GM12878 (cell line): Measurements from ENCODE around the gene PAX5. TPM values are rescaled to one million over a fixed set of nuclear protein-coding genes. Genes with fewer than 3 reads are reported as not detected.

Experiments used
- ATAC-seq: fragments of 200-7000 bp; cut with Tn5 transposase; 3 replicates; pipeline ENCODE4 v1.9.1; 2020; ENCODE audit warnings: mild to moderate bottlenecking, moderate library complexity
- BruUV-seq: library from RNA; stranded (reverse); fragments of 400-500 nt; replicated peaks from 2 replicates; lab custom pipeline; 2021; lab: Mats Ljungman, UMichigan
- CTCF ChIA-PET: fragments of 300-600 bp; sonication (Branson Sonifier 250); formaldehyde crosslinking; extraction: SDS; loops from one replicate; lab custom pipeline; 2021; ENCODE audit warnings: inconsistent platforms; lab: Yijun Ruan, JAX
- POLR2A ChIA-PET: fragments of 350-600 bp; formaldehyde crosslinking; extraction: SDS; loops from one replicate; lab custom pipeline; 2021; ENCODE audit warnings: inconsistent platforms; lab: Charles Lee
- RAD21 ChIA-PET: fragments of 300-600 bp; sonication (Branson Sonifier 250); formaldehyde crosslinking; loops from one replicate; lab custom pipeline; 2023; ENCODE audit warnings: antibody characterized with exemption; ENCODE audit not compliant: unreplicated experiment; lab: Charles Lee
- SMC1A ChIA-PET: fragments of 300-600 bp; sonication (Branson Sonifier 250); formaldehyde crosslinking; loops from one replicate; lab custom pipeline; 2023; ENCODE audit not compliant: unreplicated experiment, uncharacterized antibody; lab: Charles Lee
- DNase-seq: peaks from one replicate; pipeline ENCODE4 v3.0.0-alpha.2; 2011; ENCODE audit warnings: low read depth, low spot score
- FAIRE-seq: peaks from 3 replicates; lab custom pipeline; 2011; peaks lifted over from hg19 to GRCh38; lab: Jason Lieb, UNC
- H2AFZ ChIP-seq: 2 replicates; pipeline ENCODE4 v1.6.0; 2011; ENCODE audit warnings: low read depth, low read length, control low read depth; ENCODE audit not compliant: control insufficient read depth
- H3K27ac ChIP-seq: 2 replicates; pipeline ENCODE4 v1.5.1; 2011; ENCODE audit warnings: control low read depth; ENCODE audit not compliant: control insufficient read depth, insufficient read depth
- H3K27me3 ChIP-seq, 2 experiments: replicated peaks in 1 of 2; 2 replicates each; pipeline versions ENCODE4 v1.6.0 to v1.6.1; 2011; ENCODE audit warnings: low read length in 1 of 2; ENCODE audit not compliant: control insufficient read depth in 2 of 2, insufficient read depth in 2 of 2
- H3K36me3 ChIP-seq, 2 experiments: 2 replicates each; pipeline ENCODE4 v1.5.1; 2011; ENCODE audit warnings: low read length in 1 of 2; ENCODE audit not compliant: control insufficient read depth in 2 of 2, insufficient read depth in 2 of 2
- H3K4me1 ChIP-seq: 2 replicates; pipeline ENCODE4 v1.6.1; 2011; ENCODE audit warnings: mild to moderate bottlenecking, low read length, moderate library complexity, mixed read lengths; ENCODE audit not compliant: control insufficient read depth, insufficient read depth
- H3K4me2 ChIP-seq: 2 replicates; pipeline ENCODE4 v1.6.0; 2011; ENCODE audit warnings: control low read depth; ENCODE audit not compliant: control insufficient read depth, insufficient read depth
- H3K4me3 ChIP-seq: fragments of 200-600 bp; sonication (generic); 2 replicates; pipeline ENCODE4 v1.5.1; 2016
- H3K79me2 ChIP-seq: 2 replicates; pipeline ENCODE4 v1.6.0; 2011; ENCODE audit warnings: low read length; ENCODE audit not compliant: control insufficient read depth, insufficient read depth
- H3K9ac ChIP-seq: 2 replicates; pipeline ENCODE4 v1.8.0; 2011; ENCODE audit warnings: low read length, control low read depth, mixed read lengths; ENCODE audit not compliant: control insufficient read depth, insufficient read depth
- H3K9me3 ChIP-seq: replicated peaks from 3 replicates; pipeline ENCODE4 v1.5.1; 2011; ENCODE audit warnings: mild to moderate bottlenecking, low read length; ENCODE audit not compliant: control insufficient read depth, insufficient read depth
- H4K20me1 ChIP-seq: 2 replicates; pipeline ENCODE4 v1.6.0; 2011; ENCODE audit not compliant: control insufficient read depth, insufficient read depth
- CHD2 ChIP-seq: IDR thresholded peaks from 2 replicates; pipeline ENCODE4 v1.6.1; 2011; ENCODE audit warnings: low read depth, low read length, improper control_type of control experiment, borderline replicate concordance
- JUND ChIP-seq: IDR thresholded peaks from 2 replicates; pipeline ENCODE4 v1.6.1; 2012; ENCODE audit warnings: low read depth, mild to moderate bottlenecking, low read length, improper control_type of control experiment, moderate library complexity
- MEF2A ChIP-seq: IDR thresholded peaks from 2 replicates; pipeline ENCODE4 v1.6.1; 2011; ENCODE audit warnings: low read depth, mild to moderate bottlenecking, low read length, moderate library complexity; ENCODE audit not compliant: insufficient read depth
- MEF2B ChIP-seq: fragments of 450-650 bp; IDR thresholded peaks from 2 replicates; pipeline ENCODE4 v1.6.1; 2018; ENCODE audit warnings: mild to moderate bottlenecking, moderate library complexity; ENCODE audit not compliant: partially characterized antibody, poor library complexity, severe bottlenecking
- MYB ChIP-seq: fragments of 150-350 bp; IDR thresholded peaks from 2 replicates; pipeline ENCODE4 v1.6.1; 2014; ENCODE audit warnings: mild to moderate bottlenecking, low read depth, low read length, borderline replicate concordance
- NFYA ChIP-seq: IDR thresholded peaks from 2 replicates; pipeline ENCODE4 v1.6.1; 2011; ENCODE audit warnings: low read depth, mild to moderate bottlenecking, low read length, improper control_type of control experiment, borderline replicate concordance
- RELA ChIP-seq: fragments of 450-650 bp; IDR thresholded peaks from 2 replicates; pipeline ENCODE4 v1.8.0; 2014; ENCODE audit warnings: borderline replicate concordance; ENCODE audit not compliant: partially characterized antibody
- RELB ChIP-seq: fragments of 450-650 bp; IDR thresholded peaks from 2 replicates; pipeline ENCODE4 v1.6.1; 2017; ENCODE audit warnings: low read depth, mild to moderate bottlenecking, moderate library complexity
- STAT3 ChIP-seq: IDR thresholded peaks from 2 replicates; pipeline ENCODE4 v1.6.1; 2011; ENCODE audit warnings: low read depth, low read length, improper control_type of control experiment
- TARDBP ChIP-seq: IDR thresholded peaks from 2 replicates; pipeline ENCODE4 v1.6.1; 2016; ENCODE audit warnings: borderline replicate concordance
- ZNF217 ChIP-seq: fragments of 450-650 bp; IDR thresholded peaks from 2 replicates; pipeline ENCODE4 v1.6.1; 2017; ENCODE audit warnings: antibody characterized with exemption, mild to moderate bottlenecking
- WGBS: methylation state at CpG from one replicate; pipeline ENCODE4 v1.1.6; 2016; ENCODE audit warnings: low lambda C conversion rate; ENCODE audit not compliant: insufficient replicate concordance, insufficient coverage; ENCODE audit errors: missing lambda C conversion rate; 5-methylcytosine and 5-hydroxymethylcytosine counted together
- in situ Hi-C: fragments of 300-500 bp; cut with MboI; formaldehyde crosslinking; loops from 9 replicates; pipeline ENCODE4 v1.14.3; 2018; ENCODE audit warnings: mixed read lengths
- intact Hi-C: fragments of 100-400 bp; cut with micrococcal nuclease; formaldehyde crosslinking; loops from one replicate; pipeline ENCODE4 v1.14.2; 2022; ENCODE audit not compliant: unreplicated experiment
- polyA plus RNA-seq, 11 experiments: library from polyadenylated mRNA; depleted of rRNA in 4 of 11; unstranded in 6 of 11; stranded (reverse) in 5 of 11; fragments of >200 nt; fragmentation: Nextera tagmentation in 4 of 11; fragmentation: Illumina TruSeq in 1 of 11; extraction: Ambion mirVana in 4 of 11; extraction: Trizol in 1 of 11; gene quantifications; 1 replicate in 1 of 11; 2 replicates in 10 of 11; pipeline versions ENCODE4 v1.2.1 to v1.2.3, GENCODE V29; 2011 to 2016; ENCODE audit warnings: inconsistent platforms in 2 of 11, missing spikeins in 2 of 11, low read depth in 1 of 11
- total RNA-seq, 4 experiments: library from RNA; depleted of rRNA in 3 of 4; stranded (reverse); fragments of >200 nt in 3 of 4; fragmentation: Illumina TruSeq in 1 of 4; extraction: Trizol in 1 of 4; gene quantifications; 2 replicates each; pipeline versions ENCODE4 v1.2.1 to v1.2.3, GENCODE V29; 2013 to 2021
- TF ChIP-seq, protein P1 (sequence below): fragments of 450-650 bp; formaldehyde crosslinking; IDR thresholded peaks from 2 replicates; pipeline ENCODE4 v1.5.0; 2022; ENCODE audit warnings: mild to moderate bottlenecking, missing genetic modification characterization
- TF ChIP-seq, protein P2 (sequence below): fragments of 450-650 bp; IDR thresholded peaks from 2 replicates; pipeline ENCODE4 v1.6.1; 2017; ENCODE audit warnings: antibody characterized with exemption, mild to moderate bottlenecking, moderate library complexity

PAX5 gene
- total and polyA plus RNA-seq, 10 of the 15 experiments (the other 5 are each of a cell fraction or from before 2014, with no cell fraction given), result 2.2 to 123 (median 31.9) TPM

DNA sequence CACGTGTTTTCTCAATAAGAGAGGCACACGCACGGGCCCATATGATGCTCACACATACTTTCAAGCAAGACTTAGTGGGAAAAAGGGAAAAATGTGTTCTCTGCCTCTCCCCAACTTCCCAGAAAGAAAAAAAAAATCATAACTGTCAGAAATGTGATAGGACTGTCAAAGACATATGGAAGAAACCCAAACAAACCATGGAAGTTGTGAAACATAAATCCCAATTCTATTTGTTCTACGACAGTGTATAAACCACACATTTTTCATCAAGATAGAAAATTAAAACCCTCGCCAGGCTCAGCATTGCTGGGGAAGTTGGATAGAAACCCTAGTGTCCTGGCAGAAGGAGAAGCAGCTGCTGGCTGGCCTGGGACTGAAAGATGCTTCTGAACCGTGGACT lies 211.9 kb downstream of the PAX5 start:
- no peak overlapping the region for H3K4me2 ChIP-seq
- H3K79me2 ChIP-seq, result no peaks in the 10 kb centered on the region
- no peak overlapping the region for H3K27ac ChIP-seq
- SMC1A ChIA-PET, result interaction anchor here (1.2 kb wide), 1 partner anchor 16 kb away, joined by 3 read pairs; no protein-coding TSS in a partner anchor
- CTCF ChIA-PET, result no interaction called here
- intact Hi-C loops (no loop called here), in situ Hi-C loops (no loop called here)
- DNase-seq (no peak), ATAC-seq (no peak), FAIRE-seq (no peak)
- no peaks in the 10 kb centered on the region for H3K36me3 ChIP-seq
- no TSS peak for BruUV-seq
- no peaks in the 10 kb centered on the region for H3K9me3 ChIP-seq
- POLR2A ChIA-PET, result no interaction called here
- no peaks in the 10 kb centered on the region for H3K4me1 ChIP-seq
- H3K27me3 ChIP-seq, result peaks cover 4 to 5% of the 10 kb centered on the region in 2 experiments; a peak in 3 of 4 replicates
- RAD21 ChIA-PET, result no interaction called here
- no peak overlapping the region for H3K4me3 ChIP-seq
- no peak overlapping the region for H3K9ac ChIP-seq
- WGBS, result 2% methylated on average over 6 of the region's 6 CpGs
- no peak overlapping the region for H2AFZ ChIP-seq
- H4K20me1 ChIP-seq, result no peaks in the 10 kb centered on the region
- no peak for TF ChIP-seq JUND
- no peak for TF ChIP-seq TARDBP
- TF ChIP-seq, protein P1, sequence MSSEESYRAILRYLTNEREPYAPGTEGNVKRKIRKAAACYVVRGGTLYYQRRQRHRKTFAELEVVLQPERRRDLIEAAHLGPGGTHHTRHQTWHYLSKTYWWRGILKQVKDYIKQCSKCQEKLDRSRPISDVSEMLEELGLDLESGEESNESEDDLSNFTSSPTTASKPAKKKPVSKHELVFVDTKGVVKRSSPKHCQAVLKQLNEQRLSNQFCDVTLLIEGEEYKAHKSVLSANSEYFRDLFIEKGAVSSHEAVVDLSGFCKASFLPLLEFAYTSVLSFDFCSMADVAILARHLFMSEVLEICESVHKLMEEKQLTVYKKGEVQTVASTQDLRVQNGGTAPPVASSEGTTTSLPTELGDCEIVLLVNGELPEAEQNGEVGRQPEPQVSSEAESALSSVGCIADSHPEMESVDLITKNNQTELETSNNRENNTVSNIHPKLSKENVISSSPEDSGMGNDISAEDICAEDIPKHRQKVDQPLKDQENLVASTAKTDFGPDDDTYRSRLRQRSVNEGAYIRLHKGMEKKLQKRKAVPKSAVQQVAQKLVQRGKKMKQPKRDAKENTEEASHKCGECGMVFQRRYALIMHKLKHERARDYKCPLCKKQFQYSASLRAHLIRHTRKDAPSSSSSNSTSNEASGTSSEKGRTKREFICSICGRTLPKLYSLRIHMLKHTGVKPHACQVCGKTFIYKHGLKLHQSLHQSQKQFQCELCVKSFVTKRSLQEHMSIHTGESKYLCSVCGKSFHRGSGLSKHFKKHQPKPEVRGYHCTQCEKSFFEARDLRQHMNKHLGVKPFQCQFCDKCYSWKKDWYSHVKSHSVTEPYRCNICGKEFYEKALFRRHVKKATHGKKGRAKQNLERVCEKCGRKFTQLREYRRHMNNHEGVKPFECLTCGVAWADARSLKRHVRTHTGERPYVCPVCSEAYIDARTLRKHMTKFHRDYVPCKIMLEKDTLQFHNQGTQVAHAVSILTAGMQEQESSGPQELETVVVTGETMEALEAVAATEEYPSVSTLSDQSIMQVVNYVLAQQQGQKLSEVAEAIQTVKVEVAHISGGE (CRISPR knock-in tag), result no peak
- no peak for TF ChIP-seq NFYA
- no peak for TF ChIP-seq MEF2A
- no peak for TF ChIP-seq ZNF217
- TF ChIP-seq, protein P2, sequence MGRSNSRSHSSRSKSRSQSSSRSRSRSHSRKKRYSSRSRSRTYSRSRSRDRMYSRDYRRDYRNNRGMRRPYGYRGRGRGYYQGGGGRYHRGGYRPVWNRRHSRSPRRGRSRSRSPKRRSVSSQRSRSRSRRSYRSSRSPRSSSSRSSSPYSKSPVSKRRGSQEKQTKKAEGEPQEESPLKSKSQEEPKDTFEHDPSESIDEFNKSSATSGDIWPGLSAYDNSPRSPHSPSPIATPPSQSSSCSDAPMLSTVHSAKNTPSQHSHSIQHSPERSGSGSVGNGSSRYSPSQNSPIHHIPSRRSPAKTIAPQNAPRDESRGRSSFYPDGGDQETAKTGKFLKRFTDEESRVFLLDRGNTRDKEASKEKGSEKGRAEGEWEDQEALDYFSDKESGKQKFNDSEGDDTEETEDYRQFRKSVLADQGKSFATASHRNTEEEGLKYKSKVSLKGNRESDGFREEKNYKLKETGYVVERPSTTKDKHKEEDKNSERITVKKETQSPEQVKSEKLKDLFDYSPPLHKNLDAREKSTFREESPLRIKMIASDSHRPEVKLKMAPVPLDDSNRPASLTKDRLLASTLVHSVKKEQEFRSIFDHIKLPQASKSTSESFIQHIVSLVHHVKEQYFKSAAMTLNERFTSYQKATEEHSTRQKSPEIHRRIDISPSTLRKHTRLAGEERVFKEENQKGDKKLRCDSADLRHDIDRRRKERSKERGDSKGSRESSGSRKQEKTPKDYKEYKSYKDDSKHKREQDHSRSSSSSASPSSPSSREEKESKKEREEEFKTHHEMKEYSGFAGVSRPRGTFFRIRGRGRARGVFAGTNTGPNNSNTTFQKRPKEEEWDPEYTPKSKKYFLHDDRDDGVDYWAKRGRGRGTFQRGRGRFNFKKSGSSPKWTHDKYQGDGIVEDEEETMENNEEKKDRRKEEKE, result no peak
- no peak for TF ChIP-seq MEF2B
- TF ChIP-seq RELB, result no peak
- TF ChIP-seq MYB, result no peak
- TF ChIP-seq CHD2, result no peak
- no peak for TF ChIP-seq STAT3
- no peak for TF ChIP-seq RELA
